Activated T-helper 17 cell treated with anti-CD3 and anti-CD28 coated beads, Interleukin-2, amount 50 U/mL, for 72 hours (primary cell): ENCODE measurements around the gene CMAS. TPM values are rescaled to one million over a fixed set of nuclear protein-coding genes. Genes with fewer than 3 reads are reported as not detected.
"Not testable (repeated sequence)": the region's sequence is repeated elsewhere in the genome, so short reads cannot be mapped to it uniquely, and the experiment has no call there.

Experiments used
- ATAC-seq: fragments of 150-1000 bp; cut with Tn5 transposase; replicated peaks from 2 replicates; pipeline ENCODE4 v1.10.0; 2021; ENCODE audit warnings: mild to moderate bottlenecking, moderate library complexity
- H3K27ac Mint-ChIP-seq: one replicate; pipeline ENCODE4 v1.8.0; 2022; ENCODE audit warnings: mixed read lengths
- H3K27me3 Mint-ChIP-seq: one replicate; pipeline ENCODE4 v1.8.0; 2022; ENCODE audit warnings: mixed read lengths
- H3K36me3 Mint-ChIP-seq: one replicate; pipeline ENCODE4 v1.8.0; 2022; ENCODE audit warnings: low read depth, mild to moderate bottlenecking, mixed read lengths
- H3K4me1 Mint-ChIP-seq: one replicate; pipeline ENCODE4 v1.8.0; 2022; ENCODE audit warnings: mixed read lengths
- H3K4me3 Mint-ChIP-seq: one replicate; pipeline ENCODE4 v1.8.0; 2022; ENCODE audit warnings: mild to moderate bottlenecking, mixed read lengths
- H3K9me3 Mint-ChIP-seq: one replicate; pipeline ENCODE4 v1.8.0; 2022; ENCODE audit warnings: mixed read lengths
- total RNA-seq, 2 donors: library from RNA; stranded (reverse); gene quantifications; one replicate each; pipeline ENCODE4 v1.2.3, GENCODE V29; 2022

Gene CMAS
- total RNA-seq, 2 donors from 2014 or later, result 57.7 to 63.2 TPM

- Mint-ChIP-seq H3K27me3 (no peaks in the 10 kb centered on the region), H3K9me3 (no peaks in the 10 kb centered on the region), H3K4me1 (peaks cover under 1% of the 10 kb centered on the region), H3K36me3 (peaks cover 58% of the 10 kb centered on the region), H3K4me3 (no peak overlapping the region), H3K27ac (no peak overlapping the region)
- no peak for ATAC-seq
Measured at GRCh38 chr12:22056607-22057006, 10.6 kb downstream of the CMAS start.

DNA sequence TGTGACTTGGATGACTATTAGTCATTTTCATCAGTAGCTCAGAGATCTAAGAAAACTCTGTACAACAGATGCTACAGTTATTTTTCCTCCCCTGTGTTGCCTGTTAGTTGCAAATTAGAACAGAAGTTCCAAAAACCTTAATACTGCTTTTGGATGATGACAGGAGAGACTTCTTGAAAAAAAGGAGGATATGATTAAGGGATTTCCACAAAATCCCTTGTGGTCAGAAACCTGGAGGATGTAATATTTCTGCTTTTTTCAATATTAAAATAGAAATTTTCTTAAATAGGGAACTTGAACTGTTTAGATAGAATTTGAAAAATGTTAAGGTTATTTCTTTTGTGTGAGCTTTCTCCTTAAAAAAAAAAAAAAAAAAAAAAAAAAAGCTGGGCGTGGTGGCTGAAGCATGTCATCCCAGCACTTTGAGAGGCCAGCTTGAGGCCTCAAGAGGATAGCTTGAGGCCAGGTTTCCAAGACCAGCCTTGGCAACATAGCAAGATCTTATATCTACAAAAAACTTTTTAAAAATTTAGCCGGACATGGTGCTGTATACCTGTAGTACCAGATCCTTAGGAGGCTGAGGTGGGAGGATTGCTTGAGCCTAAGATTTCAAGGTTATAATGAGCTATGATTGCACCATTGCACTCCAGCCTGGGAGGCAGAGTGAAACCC, 14.1 kb downstream of the CMAS start:
- no peaks in the 10 kb centered on the region for H3K4me1 Mint-ChIP-seq
- H3K27me3 Mint-ChIP-seq, result no peaks in the 10 kb centered on the region
- H3K27ac Mint-ChIP-seq, result no peak overlapping the region
- H3K9me3 Mint-ChIP-seq, result no peaks in the 10 kb centered on the region
- ATAC-seq, result no peak
- H3K36me3 Mint-ChIP-seq, result peaks cover 89% of the 10 kb centered on the region
- no peak overlapping the region for H3K4me3 Mint-ChIP-seq

- no peak overlapping the region for H3K27ac Mint-ChIP-seq
- H3K9me3 Mint-ChIP-seq, result no peaks in the 10 kb centered on the region
- no peak for ATAC-seq
- H3K4me1 Mint-ChIP-seq, result no peaks in the 10 kb centered on the region
- peaks cover 67% of the 10 kb centered on the region for H3K36me3 Mint-ChIP-seq
- no peaks in the 10 kb centered on the region for H3K27me3 Mint-ChIP-seq
- no peak overlapping the region for H3K4me3 Mint-ChIP-seq
Measured at GRCh38 chr12:22064968-22065367, 18.9 kb downstream of the CMAS start.

- no peaks in the 10 kb centered on the region for H3K4me1 Mint-ChIP-seq
- H3K9me3 Mint-ChIP-seq, result no peaks in the 10 kb centered on the region
- no peak for ATAC-seq
- no peaks in the 10 kb centered on the region for H3K27me3 Mint-ChIP-seq
- peaks cover 56% of the 10 kb centered on the region for H3K36me3 Mint-ChIP-seq
- H3K27ac Mint-ChIP-seq, result no peak overlapping the region
- H3K4me3 Mint-ChIP-seq, result no peak overlapping the region
Measured at GRCh38 chr12:22066310-22066709, 20.3 kb downstream of the CMAS start.

- no peaks in the 10 kb centered on the region for H3K9me3 Mint-ChIP-seq
Measured at GRCh38 chr12:22069851-22070250, 23.8 kb downstream of the CMAS start.

DNA sequence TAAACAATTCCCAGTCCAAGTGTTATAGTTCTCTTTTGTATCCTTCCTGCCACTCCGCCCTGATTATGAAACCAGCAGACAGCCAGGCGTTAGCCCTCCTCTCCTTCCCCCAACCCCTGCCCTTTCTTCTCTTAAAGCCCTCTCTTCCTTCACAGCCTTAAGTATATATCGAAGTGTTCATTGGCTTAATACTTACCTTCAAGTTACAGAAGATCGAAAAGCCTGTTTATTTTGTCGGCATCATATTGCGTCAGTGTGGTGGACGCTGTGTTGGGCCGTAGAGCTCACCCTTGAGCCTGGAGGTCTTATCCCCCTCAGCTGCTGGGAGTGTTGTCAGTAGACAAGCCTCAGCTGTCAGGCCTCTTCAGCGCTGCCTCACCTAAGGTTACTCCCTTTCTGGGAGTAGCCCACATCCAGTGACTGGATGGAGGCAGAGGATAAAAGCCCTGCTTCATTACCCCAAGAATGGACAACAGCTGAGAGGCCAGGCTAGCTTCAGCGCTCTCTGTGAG, 36.2 kb downstream of the CMAS start:
- Mint-ChIP-seq H3K36me3 (no peaks in the 10 kb centered on the region), H3K4me1 (no peaks in the 10 kb centered on the region), H3K9me3 (no peaks in the 10 kb centered on the region), H3K27ac (no peak overlapping the region), H3K27me3 (no peaks in the 10 kb centered on the region), H3K4me3 (no peak overlapping the region)
- no peak for ATAC-seq

More at GRCh38 chr12:22069851-22070250, 23.8 kb downstream of the CMAS start:
- Mint-ChIP-seq H3K27ac (no peak overlapping the region), H3K4me1 (no peaks in the 10 kb centered on the region), H3K36me3 (peaks cover 23% of the 10 kb centered on the region), H3K4me3 (no peak overlapping the region), H3K27me3 (no peaks in the 10 kb centered on the region)
- ATAC-seq, result no peak

- Mint-ChIP-seq H3K4me1 (no peaks in the 10 kb centered on the region), H3K36me3 (no peaks in the 10 kb centered on the region)
Measured at GRCh38 chr12:22083167-22083566, 37.1 kb downstream of the CMAS start.

DNA sequence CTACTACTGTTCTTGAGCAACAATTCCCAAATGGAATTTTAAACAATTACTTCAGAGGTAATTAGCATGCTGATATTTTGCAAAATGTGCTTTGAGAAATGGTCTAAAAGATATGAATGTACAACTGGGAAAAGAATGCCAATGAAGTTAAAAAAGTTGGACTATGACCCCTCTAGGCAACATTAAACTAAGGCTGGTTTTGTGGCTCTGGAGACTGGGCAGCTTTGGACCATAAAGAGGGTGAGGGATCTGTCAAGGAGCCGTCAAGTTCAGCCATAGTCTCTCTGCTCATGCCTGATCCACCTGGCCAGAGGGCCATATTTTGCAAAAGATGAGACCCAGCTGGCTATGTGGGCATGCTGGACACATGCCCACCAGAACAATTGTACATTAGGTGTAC, 38.8 kb downstream of the CMAS start:
- no peaks in the 10 kb centered on the region for H3K27me3 Mint-ChIP-seq
- peaks cover under 1% of the 10 kb centered on the region for H3K9me3 Mint-ChIP-seq
- no peaks in the 10 kb centered on the region for H3K4me1 Mint-ChIP-seq
- no peaks in the 10 kb centered on the region for H3K36me3 Mint-ChIP-seq
- no peak for ATAC-seq
- no peak overlapping the region for H3K4me3 Mint-ChIP-seq
- H3K27ac Mint-ChIP-seq, result no peak overlapping the region

More at GRCh38 chr12:22083167-22083566, 37.1 kb downstream of the CMAS start:
- H3K9me3 Mint-ChIP-seq, result no peaks in the 10 kb centered on the region
- no peak for ATAC-seq
- no peaks in the 10 kb centered on the region for H3K27me3 Mint-ChIP-seq
- H3K27ac Mint-ChIP-seq, result no peak overlapping the region
- no peak overlapping the region for H3K4me3 Mint-ChIP-seq

DNA sequence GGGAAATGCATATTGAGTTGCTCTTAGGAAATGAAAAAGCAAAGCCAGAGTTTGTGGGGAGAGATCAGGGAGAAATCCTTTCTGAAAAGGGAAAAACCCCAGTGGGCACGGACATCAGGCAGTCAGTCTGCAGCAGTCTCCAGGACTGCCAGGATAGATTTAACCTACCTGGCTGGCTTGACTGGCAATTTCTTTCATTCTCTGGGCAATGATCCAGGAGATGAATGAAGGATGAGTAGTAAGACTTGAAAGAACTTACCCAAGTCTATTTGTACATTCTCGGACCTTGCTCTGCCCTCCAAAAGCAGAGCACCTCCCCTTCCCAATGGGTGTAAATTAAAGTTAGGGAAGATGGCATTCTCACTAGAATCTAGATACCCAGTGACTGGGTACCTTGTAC, 42.9 kb downstream of the CMAS start:
- Mint-ChIP-seq H3K4me1 (no peaks in the 10 kb centered on the region), H3K4me3 (no peak overlapping the region), H3K27me3 (no peaks in the 10 kb centered on the region), H3K9me3 (peaks cover 4% of the 10 kb centered on the region), H3K27ac (no peak overlapping the region), H3K36me3 (no peaks in the 10 kb centered on the region)
- ATAC-seq, result no peak

GRCh38 chr12:22089486-22089885, 43.5 kb downstream of the CMAS start:
- Mint-ChIP-seq H3K9me3 (peaks cover 4% of the 10 kb centered on the region), H3K36me3 (no peaks in the 10 kb centered on the region), H3K27ac (no peak overlapping the region), H3K4me1 (no peaks in the 10 kb centered on the region), H3K4me3 (no peak overlapping the region), H3K27me3 (no peaks in the 10 kb centered on the region)
- no peak for ATAC-seq

- not testable (repeated sequence) for H3K4me1 Mint-ChIP-seq, ATAC-seq, H3K27me3 Mint-ChIP-seq, H3K9me3 Mint-ChIP-seq, H3K4me3 Mint-ChIP-seq, H3K27ac Mint-ChIP-seq, H3K36me3 Mint-ChIP-seq
Measured at GRCh38 chr12:22099062-22099461, 53.0 kb downstream of the CMAS start.

DNA sequence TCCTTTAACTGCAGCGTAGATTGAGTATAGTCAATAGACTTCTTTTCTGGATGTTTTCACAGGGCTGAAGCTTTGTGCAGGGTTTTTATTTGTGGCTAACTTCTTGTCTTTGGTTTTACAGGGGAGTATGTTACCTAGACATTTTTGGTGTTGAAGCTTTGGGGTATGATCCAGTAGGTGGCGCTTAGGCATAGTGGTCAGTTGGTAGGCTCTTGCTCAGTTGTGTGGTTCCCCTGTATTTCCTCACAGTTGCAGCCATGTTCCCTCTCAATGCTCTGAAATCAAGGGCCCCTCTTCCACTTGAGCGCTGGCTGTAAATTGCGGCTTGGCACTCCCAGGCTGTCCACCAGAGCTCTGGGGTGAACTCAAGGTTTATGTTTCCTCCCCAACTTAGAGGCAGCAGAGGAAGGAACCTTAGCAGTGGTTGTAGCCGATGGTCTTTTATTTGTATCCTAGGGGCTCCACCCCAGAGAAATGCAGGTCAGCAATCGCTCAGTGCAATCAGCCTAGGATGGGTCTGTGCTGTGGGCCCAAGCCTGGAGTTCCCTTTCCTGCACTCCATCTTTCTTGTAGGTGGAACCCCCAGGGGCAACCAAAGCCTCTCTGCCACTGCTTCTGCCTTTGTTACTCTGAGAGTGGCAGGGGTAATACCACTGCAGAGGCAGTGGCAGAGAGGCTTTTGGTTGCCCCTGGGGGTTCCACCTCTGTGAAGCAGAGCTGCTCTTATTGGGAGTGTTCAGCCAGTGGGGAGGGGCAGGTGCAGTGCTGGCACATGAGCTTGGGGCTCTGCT, 55.1 kb downstream of the CMAS start:
- Mint-ChIP-seq H3K36me3 (no peaks in the 10 kb centered on the region), H3K9me3 (no peaks in the 10 kb centered on the region), H3K27me3 (no peaks in the 10 kb centered on the region), H3K27ac (no peak overlapping the region), H3K4me3 (no peak overlapping the region), H3K4me1 (no peaks in the 10 kb centered on the region)
- ATAC-seq, result peak; percentile 74

DNA sequence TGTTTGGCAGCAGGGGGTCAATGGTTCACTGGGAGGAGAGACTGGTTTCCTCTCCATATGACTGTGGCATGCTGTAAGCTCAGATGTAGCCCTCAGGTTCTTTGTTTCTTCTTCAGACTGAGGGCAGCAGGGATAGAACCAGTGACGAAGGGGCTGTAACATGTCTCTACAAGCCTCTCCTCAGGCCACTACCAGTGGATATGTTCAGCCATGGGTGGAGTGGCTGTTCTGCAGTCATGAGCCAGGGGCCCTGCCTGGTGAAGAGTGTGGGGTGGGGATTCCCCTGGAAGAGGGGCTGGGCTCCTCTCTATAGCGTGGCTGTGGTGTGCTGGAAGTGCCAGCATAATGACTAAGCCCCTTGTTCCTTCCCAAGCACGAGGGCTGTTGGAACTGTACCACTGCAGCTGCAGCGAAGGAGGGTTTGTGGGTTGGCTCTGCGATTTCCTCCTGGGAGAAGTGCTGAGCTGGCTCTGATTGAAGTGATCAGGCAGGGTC, 55.8 kb downstream of the CMAS start:
- ATAC-seq, result peak; percentile 76
- no peaks in the 10 kb centered on the region for H3K4me1 Mint-ChIP-seq

GRCh38 chr12:22103418-22103817, 57.4 kb downstream of the CMAS start:
- Mint-ChIP-seq H3K4me3 (no peak overlapping the region), H3K36me3 (no peaks in the 10 kb centered on the region), H3K4me1 (peaks cover 1% of the 10 kb centered on the region), H3K27ac (no peak overlapping the region), H3K27me3 (no peaks in the 10 kb centered on the region), H3K9me3 (no peaks in the 10 kb centered on the region)
- no peak for ATAC-seq

More for the DNA sequence above, 55.8 kb downstream of the CMAS start:
- Mint-ChIP-seq H3K9me3 (no peaks in the 10 kb centered on the region), H3K4me3 (no peak overlapping the region), H3K27ac (no peak overlapping the region), H3K36me3 (no peaks in the 10 kb centered on the region), H3K27me3 (no peaks in the 10 kb centered on the region)

DNA sequence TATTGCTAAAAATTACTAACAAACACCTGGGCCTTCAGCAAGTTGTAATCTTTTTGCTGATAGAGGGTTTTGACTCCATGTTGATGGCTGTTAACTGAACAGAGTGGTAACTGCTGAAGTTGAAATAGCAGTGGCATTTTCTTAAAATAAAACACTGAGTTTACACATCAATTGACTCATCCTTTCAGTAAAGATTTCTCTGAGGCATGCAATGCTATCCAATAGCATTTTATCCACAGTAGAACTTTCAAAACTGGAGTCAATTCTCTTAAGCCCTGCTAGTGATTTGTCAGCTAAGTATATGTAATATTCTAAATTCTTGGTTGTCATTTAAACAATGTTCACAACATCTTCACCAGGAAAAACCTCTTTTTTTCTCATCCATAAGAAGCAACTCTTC, 59.5 kb downstream of the CMAS start:
- Mint-ChIP-seq H3K27ac (no peak overlapping the region), H3K27me3 (no peaks in the 10 kb centered on the region), H3K36me3 (no peaks in the 10 kb centered on the region), H3K4me1 (peaks cover 10% of the 10 kb centered on the region), H3K4me3 (no peak overlapping the region), H3K9me3 (no peaks in the 10 kb centered on the region)
- ATAC-seq, result no peak
